SH-SY5Y (cell line): ENCODE results near the gene C2orf69.

Experiments used
- GATA2 ChIP-seq: IDR thresholded peaks from 2 replicates; pipeline ENCODE4 v1.6.1; 2011; ENCODE audit warnings: mild to moderate bottlenecking, low read depth, low read length
- GATA3 ChIP-seq: IDR thresholded peaks from 2 replicates; pipeline ENCODE4 v1.6.1; 2011; ENCODE audit warnings: low read depth, mild to moderate bottlenecking, low read length, moderate library complexity

Gene C2orf69

GRCh38 chr2:199902486-199903110 is 8.5 kb upstream of the C2orf69 start:
- TF ChIP-seq GATA2 (no peak), GATA3 (no peak)

GRCh38 chr2:199903111-199903510 is 8.0 kb upstream of the C2orf69 start:
- TF ChIP-seq GATA3 (no peak), GATA2 (no peak)

- TF ChIP-seq GATA2 = no peak
- TF ChIP-seq GATA3 = no peak
Measured at GRCh38 chr2:199907008-199907714, 3.9 kb upstream of the C2orf69 start.

- no peak for TF ChIP-seq GATA2
- TF ChIP-seq GATA3 = no peak
Measured at GRCh38 chr2:199910338-199911051, 598 bp upstream of the C2orf69 start.

- TF ChIP-seq GATA2 = no peak
- no peak for TF ChIP-seq GATA3
Measured at GRCh38 chr2:199911877-199912161, 726 bp downstream of the C2orf69 start.

GRCh38 chr2:199914372-199914958 is 3.4 kb downstream of the C2orf69 start:
- TF ChIP-seq GATA3 (no peak), GATA2 (no peak)

GRCh38 chr2:199916980-199917379 is 5.9 kb downstream of the C2orf69 start:
- TF ChIP-seq GATA2 = no peak
- no peak for TF ChIP-seq GATA3

GRCh38 chr2:199922856-199923255 is 11.8 kb downstream of the C2orf69 start:
- no peak for TF ChIP-seq GATA2
- TF ChIP-seq GATA3 = no peak

- TF ChIP-seq GATA3 = no peak
- TF ChIP-seq GATA2 = no peak
Measured at GRCh38 chr2:199923924-199924323, 12.8 kb downstream of the C2orf69 start.

- TF ChIP-seq GATA2 (no peak), GATA3 (no peak)
Measured at GRCh38 chr2:199926806-199927205, 15.7 kb downstream of the C2orf69 start.

- TF ChIP-seq GATA2 = no peak
- TF ChIP-seq GATA3 = no peak
Measured at GRCh38 chr2:199928226-199928625, 17.1 kb downstream of the C2orf69 start.

- TF ChIP-seq GATA3 = no peak
- no peak for TF ChIP-seq GATA2
Measured at GRCh38 chr2:199928626-199929025, 17.5 kb downstream of the C2orf69 start.

- TF ChIP-seq GATA3 = no peak
- TF ChIP-seq GATA2 = no peak
Measured at GRCh38 chr2:199929262-199929661, 18.2 kb downstream of the C2orf69 start.

- TF ChIP-seq GATA2 (no peak), GATA3 (no peak)
Measured at GRCh38 chr2:199932312-199932855, 21.3 kb downstream of the C2orf69 start.
